Peyer's patch (tissue), 4 donors: Measurements from ENCODE around the gene PHF23.
A peak's percentile ranks its signal among the peaks of the same experiment; 100 is the strongest.

Experiments
- POLR2A ChIP-seq, 2 donors: fragments of 450-650 bp; IDR thresholded peaks; one replicate each; pipeline ENCODE4 v1.5.1; 2017; ENCODE audit warnings: antibody characterized with exemption in 2 of 2, mild to moderate bottlenecking in 2 of 2, moderate library complexity in 2 of 2
- TF ChIP-seq, protein P1 (sequence below), 6 experiments: fragments of 450-650 bp in 4 of 6; fragments of 200-600 bp in 2 of 6; sonication (generic) in 1 of 6; IDR thresholded peaks; one replicate each; pipeline ENCODE4 v1.5.1; 2017 to 2019; ENCODE audit warnings: antibody characterized with exemption in 6 of 6, mild to moderate bottlenecking in 3 of 6, moderate library complexity in 1 of 6

DNA sequence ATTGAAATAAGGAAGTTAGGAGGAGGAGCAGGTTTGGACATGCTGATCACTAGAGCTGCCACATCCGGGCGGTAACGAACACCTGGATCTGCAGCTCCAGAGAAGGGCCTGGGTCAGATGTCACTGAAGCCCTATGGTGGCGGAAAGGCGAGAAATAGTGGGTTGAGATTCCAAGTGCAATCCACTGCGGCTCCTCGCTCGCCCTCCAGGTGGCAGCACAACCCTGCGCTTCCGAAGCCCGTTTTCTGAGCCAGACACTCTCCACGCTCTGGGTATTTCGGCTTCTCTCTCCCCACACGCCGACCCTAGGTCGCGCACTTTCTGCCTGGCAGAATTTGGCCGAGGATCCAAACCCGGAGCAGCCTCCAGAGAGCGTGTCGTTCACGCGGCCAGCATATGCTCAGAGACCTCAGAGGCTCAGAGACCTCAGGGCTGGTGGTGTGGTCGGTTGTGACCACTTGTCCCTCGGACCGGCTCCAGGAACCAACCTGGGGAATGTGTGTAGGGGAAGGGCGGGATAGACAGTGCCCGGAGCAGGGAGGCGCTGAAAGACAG lies 41.3 kb upstream of the PHF23 start:
- TF ChIP-seq, protein P1, sequence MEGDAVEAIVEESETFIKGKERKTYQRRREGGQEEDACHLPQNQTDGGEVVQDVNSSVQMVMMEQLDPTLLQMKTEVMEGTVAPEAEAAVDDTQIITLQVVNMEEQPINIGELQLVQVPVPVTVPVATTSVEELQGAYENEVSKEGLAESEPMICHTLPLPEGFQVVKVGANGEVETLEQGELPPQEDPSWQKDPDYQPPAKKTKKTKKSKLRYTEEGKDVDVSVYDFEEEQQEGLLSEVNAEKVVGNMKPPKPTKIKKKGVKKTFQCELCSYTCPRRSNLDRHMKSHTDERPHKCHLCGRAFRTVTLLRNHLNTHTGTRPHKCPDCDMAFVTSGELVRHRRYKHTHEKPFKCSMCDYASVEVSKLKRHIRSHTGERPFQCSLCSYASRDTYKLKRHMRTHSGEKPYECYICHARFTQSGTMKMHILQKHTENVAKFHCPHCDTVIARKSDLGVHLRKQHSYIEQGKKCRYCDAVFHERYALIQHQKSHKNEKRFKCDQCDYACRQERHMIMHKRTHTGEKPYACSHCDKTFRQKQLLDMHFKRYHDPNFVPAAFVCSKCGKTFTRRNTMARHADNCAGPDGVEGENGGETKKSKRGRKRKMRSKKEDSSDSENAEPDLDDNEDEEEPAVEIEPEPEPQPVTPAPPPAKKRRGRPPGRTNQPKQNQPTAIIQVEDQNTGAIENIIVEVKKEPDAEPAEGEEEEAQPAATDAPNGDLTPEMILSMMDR (IDR thresholded peaks at IDR 0.05), result peak; percentile 92 to 98 (median 96)
- TF ChIP-seq POLR2A (IDR thresholded peaks at IDR 0.05), result peak in 1 of 2 donors; percentile 12
